HepG2 (cell line): ENCODE results near the gene KRT34. TPM values are rescaled to one million over a fixed set of nuclear protein-coding genes. Genes with fewer than 3 reads are reported as not detected.

Experiments
- ELF4 ChIP-seq: sonication (generic); formaldehyde crosslinking; IDR thresholded peaks from 2 replicates; pipeline ENCODE4 v1.5.0; 2020; ENCODE audit warnings: missing genetic modification reagents, mild to moderate bottlenecking, moderate library complexity, borderline replicate concordance
- GABPA ChIP-seq, 2 experiments: IDR thresholded peaks; 2 replicates each; pipeline ENCODE4 v1.6.1; 2011 to 2016; ENCODE audit warnings: low read depth in 2 of 2, low read length in 1 of 2, missing biosample characterization in 1 of 2, missing genetic modification characterization in 1 of 2
- JUN ChIP-seq: sonication (generic); formaldehyde crosslinking; IDR thresholded peaks from 2 replicates; pipeline ENCODE4 v1.4.0; 2020; ENCODE audit warnings: mild to moderate bottlenecking, missing genetic modification reagents
- JUNB ChIP-seq: sonication (generic); formaldehyde crosslinking; IDR thresholded peaks from 2 replicates; pipeline ENCODE4 v1.8.0; 2022; ENCODE audit warnings: missing genetic modification reagents, mild to moderate bottlenecking, borderline replicate concordance
- MAFF ChIP-seq: IDR thresholded peaks from 2 replicates; pipeline ENCODE4 v1.6.1; 2011; ENCODE audit warnings: low read depth, low read length, improper control_type of control experiment
- NCOA2 ChIP-seq: sonication (generic); formaldehyde crosslinking; IDR thresholded peaks from 2 replicates; pipeline ENCODE4 v1.8.0; 2022; ENCODE audit warnings: inconsistent platforms
- PAWR ChIP-seq: sonication (generic); formaldehyde crosslinking; IDR thresholded peaks from 2 replicates; pipeline ENCODE4 v1.4.0; 2020; ENCODE audit warnings: missing genetic modification reagents, mild to moderate bottlenecking, borderline replicate concordance
- REPIN1 ChIP-seq: sonication (generic); formaldehyde crosslinking; IDR thresholded peaks from 2 replicates; pipeline ENCODE4 v1.8.0; 2022; ENCODE audit warnings: missing genetic modification reagents, low read depth, mild to moderate bottlenecking, borderline replicate concordance
- SAP130 ChIP-seq: IDR thresholded peaks from 2 replicates; pipeline ENCODE4 v1.6.1; 2016; ENCODE audit warnings: low read depth
- ZBTB40 ChIP-seq, 2 experiments: fragments of 450-650 bp in 1 of 2; sonication (generic) in 1 of 2; formaldehyde crosslinking in 1 of 2; IDR thresholded peaks; 2 replicates each; pipeline versions ENCODE4 v1.6.1 to v1.8.0; 2016 to 2022; ENCODE audit warnings: antibody characterized with exemption in 1 of 2, mild to moderate bottlenecking in 1 of 2, missing genetic modification reagents in 1 of 2
- ZNF230 ChIP-seq: sonication (generic); formaldehyde crosslinking; IDR thresholded peaks from 2 replicates; pipeline ENCODE4 v1.4.0; 2020; ENCODE audit warnings: mild to moderate bottlenecking, missing genetic modification reagents
- ZNF569 ChIP-seq: sonication (generic); formaldehyde crosslinking; IDR thresholded peaks from 2 replicates; pipeline ENCODE4 v1.5.0; 2020; ENCODE audit warnings: mild to moderate bottlenecking, missing genetic modification reagents, moderate library complexity, borderline replicate concordance
- ZXDC ChIP-seq: sonication (generic); formaldehyde crosslinking; IDR thresholded peaks from 2 replicates; pipeline ENCODE4 v1.5.0; 2020; ENCODE audit warnings: mild to moderate bottlenecking, missing genetic modification reagents
- polyA plus RNA-seq, 8 experiments: library from polyadenylated mRNA; depleted of rRNA in 3 of 8; stranded (reverse) in 7 of 8; unstranded in 1 of 8; fragments of >200 nt; fragmentation: Illumina TruSeq in 4 of 8; extraction: Trizol in 4 of 8; gene quantifications; 2 replicates each; pipeline versions ENCODE4 v1.2.1 to v1.2.3, GENCODE V29; 2011 to 2016; ENCODE audit warnings: low read depth in 4 of 8, missing spikeins in 1 of 8, mixed read lengths in 1 of 8; ENCODE audit not compliant: insufficient read depth in 1 of 8
- total RNA-seq, 5 experiments: library from RNA; depleted of rRNA; stranded (reverse); fragments of >200 nt; fragmentation: Illumina TruSeq; extraction: Trizol; gene quantifications; 2 replicates each; pipeline ENCODE4 v1.2.3, GENCODE V29; 2016; ENCODE audit warnings: low read depth in 1 of 5
- TF ChIP-seq, protein P1 (sequence below), 2 experiments: fragments of 450-650 bp in 1 of 2; sonication (generic) in 1 of 2; formaldehyde crosslinking; IDR thresholded peaks; 2 replicates each; pipeline versions ENCODE4 v1.5.0 to v1.8.0; 2020 to 2022; ENCODE audit warnings: mild to moderate bottlenecking in 1 of 2, missing genetic modification reagents in 1 of 2

KRT34 gene
- total and polyA plus RNA-seq, 2 of the 13 experiments (the other 11 are each of a cell fraction or from before 2014, with no cell fraction given) = not detected

DNA sequence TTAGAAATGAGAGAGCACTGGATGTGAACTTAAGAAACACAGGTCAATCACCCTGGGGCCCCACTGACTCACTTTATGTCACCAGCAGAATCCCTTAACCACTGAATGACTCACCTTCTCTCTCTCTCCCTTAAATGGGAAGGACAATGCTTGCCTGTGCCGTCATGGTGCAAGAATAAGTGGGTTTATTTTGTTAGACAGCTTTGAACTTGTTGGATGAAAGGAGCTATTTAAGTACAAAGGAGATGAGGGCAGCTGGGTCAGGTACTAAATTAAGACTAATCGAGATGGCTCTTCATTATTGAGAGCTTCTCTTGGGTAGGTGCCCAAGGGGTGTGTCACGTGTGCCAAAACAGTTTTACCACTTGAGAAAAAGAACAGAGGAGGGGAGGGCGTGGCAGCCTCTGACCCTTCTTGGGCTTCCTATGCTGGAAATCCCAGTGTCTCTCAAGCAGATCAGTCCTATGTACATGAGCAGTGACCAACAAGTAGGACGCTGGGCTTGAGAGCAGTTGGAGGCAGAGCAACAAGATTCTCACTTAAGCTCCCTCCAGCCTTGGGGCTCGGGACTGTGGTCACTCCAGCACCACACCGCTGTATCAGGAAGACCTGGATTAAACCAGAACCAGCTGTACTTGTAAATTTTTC is 22.0 kb upstream of the KRT34 start (continued):
- TF ChIP-seq PAWR (CRISPR knock-in tag) (no peak), NCOA2 (peak; percentile 58; the same call in 1 of the 2 replicates), ZNF230 (CRISPR knock-in tag) (no peak), REPIN1 (CRISPR knock-in tag) (no peak), ZXDC (CRISPR knock-in tag) (no peak), ELF4 (no peak), JUN (CRISPR knock-in tag) (peak; percentile 88), ZBTB40 (IDR thresholded peaks at IDR 0.05) (no peak), ZBTB40 (CRISPR knock-in tag; IDR thresholded peaks at IDR 0.05) (no peak), SAP130 (peak; percentile 61), JUNB (CRISPR knock-in tag) (peak; percentile 85), ZNF569 (CRISPR knock-in tag) (no peak), MAFF (no peak), GABPA (IDR thresholded peaks at IDR 0.05; ENCODE audit: low read depth, low read length) (no peak), GABPA (CRISPR knock-in tag; IDR thresholded peaks at IDR 0.05; ENCODE audit: low read depth) (no peak)
- TF ChIP-seq, protein P1, sequence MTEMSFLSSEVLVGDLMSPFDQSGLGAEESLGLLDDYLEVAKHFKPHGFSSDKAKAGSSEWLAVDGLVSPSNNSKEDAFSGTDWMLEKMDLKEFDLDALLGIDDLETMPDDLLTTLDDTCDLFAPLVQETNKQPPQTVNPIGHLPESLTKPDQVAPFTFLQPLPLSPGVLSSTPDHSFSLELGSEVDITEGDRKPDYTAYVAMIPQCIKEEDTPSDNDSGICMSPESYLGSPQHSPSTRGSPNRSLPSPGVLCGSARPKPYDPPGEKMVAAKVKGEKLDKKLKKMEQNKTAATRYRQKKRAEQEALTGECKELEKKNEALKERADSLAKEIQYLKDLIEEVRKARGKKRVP (CRISPR knock-in tag; IDR thresholded peaks at IDR 0.05) = peak in 1 of 2 experiments; percentile 77; a peak in 2 of 4 replicates
